DOHH2 (cell line): Measurements from ENCODE around the gene IPO5.

Experiments
- CTCF ChIP-seq: fragments of 200-600 bp; sonication (generic); IDR thresholded peaks from one replicate; pipeline ENCODE4 v1.5.1; 2014; ENCODE audit warnings: antibody characterized with exemption, mild to moderate bottlenecking, low read depth, low read length; ENCODE audit not compliant: poor library complexity, severe bottlenecking
- EZH2phosphoT487 ChIP-seq: fragments of 200-600 bp; sonication (generic); IDR thresholded peaks from 2 replicates; pipeline ENCODE4 v1.6.1; 2017; ENCODE audit warnings: borderline replicate concordance, mild to moderate bottlenecking, antibody characterized with exemption, low read length, moderate library complexity, mixed read lengths

- TF ChIP-seq CTCF (no peak), EZH2phosphoT487 (no peak)
Observed at GRCh38 chr13:98055623-98056022, 102.1 kb downstream of the IPO5 start.
